ENCODE data around the gene C11orf42. TPM values are rescaled to one million over a fixed set of nuclear protein-coding genes. Genes with fewer than 3 reads are reported as not detected.
A peak's percentile ranks its signal among the peaks of the same experiment; 100 is the strongest.

Gene C11orf42
- total RNA-seq, 4 donors from 2014 or later, result not detected

GRCh38 chr11:6199174-6199810 is 6.1 kb upstream of the C11orf42 start, which contains the start of gene OR52W1:
Gene OR52W1 (plus strand): TSS chr11:6199224. CDS start chr11:6199224, 0 bp downstream.
- no peak for ATAC-seq
- intact Hi-C loops (cut with DNase I; ENCODE audit: low total_unique reads) (no loop called here), in situ Hi-C loops (cut with MboI; ENCODE audit: low sequenced_read_pairs in 4 of 4) (no loop called here)

GRCh38 chr11:6200975-6201374 is 4.4 kb upstream of the C11orf42 start:
- H3K4me1 ChIP-seq, result no peaks in the 10 kb centered on the region
- peak; percentile 63 to 82 for ATAC-seq
- no peaks in the 10 kb centered on the region for H3K27me3 ChIP-seq
- intact Hi-C loops (cut with DNase I; ENCODE audit: low total_unique reads) (no loop called here), in situ Hi-C loops (cut with MboI; ENCODE audit: low sequenced_read_pairs in 4 of 4) (no loop called here)
- no peak overlapping the region for H3K27ac ChIP-seq
- TF ChIP-seq POLR2A (IDR thresholded peaks at IDR 0.05), result no peak
- no peak overlapping the region for H3K4me3 ChIP-seq
- peak; percentile 34 to 47 for DNase-seq
- H3K36me3 ChIP-seq, result peaks cover 0 to 5% of the 10 kb centered on the region in 2 donors
- H3K9me3 ChIP-seq, result no peaks in the 10 kb centered on the region

More at GRCh38 chr11:6199174-6199810, 6.1 kb upstream of the C11orf42 start, which contains the start of gene OR52W1:
- DNase-seq, result no peak
- H3K9me3 ChIP-seq, result no peaks in the 10 kb centered on the region
- H3K4me1 ChIP-seq, result no peaks in the 10 kb centered on the region
- H3K27me3 ChIP-seq, result no peaks in the 10 kb centered on the region
- no peak within 1 kb of the TSS for H3K27ac ChIP-seq
- TF ChIP-seq CTCF (IDR thresholded peaks at IDR 0.05 in 4 of 5, conservative IDR thresholded peaks at IDR 0.05 in 1 of 5) (no peak), POLR2A (IDR thresholded peaks at IDR 0.05) (no peak)
- no peaks in the 10 kb centered on the region for H3K36me3 ChIP-seq
- H3K4me3 ChIP-seq, result no peak within 1 kb of the TSS

GRCh38 chr11:6201481-6201880 is 3.9 kb upstream of the C11orf42 start:
- Histone ChIP-seq H3K36me3 (peaks cover 0 to 5% of the 10 kb centered on the region in 2 donors), H3K27me3 (no peaks in the 10 kb centered on the region), H3K4me1 (no peaks in the 10 kb centered on the region), H3K27ac (no peak overlapping the region), H3K4me3 (no peak overlapping the region), H3K9me3 (no peaks in the 10 kb centered on the region)
- intact Hi-C loops (cut with DNase I; ENCODE audit: low total_unique reads) (no loop called here), in situ Hi-C loops (cut with MboI; ENCODE audit: low sequenced_read_pairs in 4 of 4) (no loop called here)
- ATAC-seq (no peak), DNase-seq (no peak)
- TF ChIP-seq CTCF (IDR thresholded peaks at IDR 0.05 in 4 of 5, conservative IDR thresholded peaks at IDR 0.05 in 1 of 5), result no peak
- no peak for TF ChIP-seq POLR2A (IDR thresholded peaks at IDR 0.05)

- H3K4me3 ChIP-seq, result no peak overlapping the region
- in situ Hi-C loops (cut with MboI; ENCODE audit: low sequenced_read_pairs in 4 of 4), result no loop called here
- H3K36me3 ChIP-seq, result peaks cover 0 to 5% of the 10 kb centered on the region in 2 donors
- H3K27ac ChIP-seq, result no peak overlapping the region
- H3K4me1 ChIP-seq, result no peaks in the 10 kb centered on the region
- no peak for TF ChIP-seq POLR2A (IDR thresholded peaks at IDR 0.05)
- no peak for TF ChIP-seq CTCF (IDR thresholded peaks at IDR 0.05 in 4 of 5, conservative IDR thresholded peaks at IDR 0.05 in 1 of 5)
- H3K9me3 ChIP-seq, result no peaks in the 10 kb centered on the region
- ATAC-seq, result no peak
- DNase-seq, result no peak
- intact Hi-C loops (cut with DNase I; ENCODE audit: low total_unique reads), result no loop called here
- H3K27me3 ChIP-seq, result no peaks in the 10 kb centered on the region
These were observed 3.3 kb upstream of the C11orf42 start for GRCh38 chr11:6202041-6202440.

GRCh38 chr11:6203327-6203726 is 2.0 kb upstream of the C11orf42 start:
- Histone ChIP-seq H3K4me1 (no peaks in the 10 kb centered on the region), H3K9me3 (no peaks in the 10 kb centered on the region), H3K36me3 (peaks cover 0 to 5% of the 10 kb centered on the region in 2 donors), H3K27me3 (no peaks in the 10 kb centered on the region), H3K4me3 (no peak overlapping the region), H3K27ac (no peak overlapping the region)
- in situ Hi-C loops (cut with MboI; ENCODE audit: low sequenced_read_pairs in 4 of 4) (no loop called here), intact Hi-C loops (cut with DNase I; ENCODE audit: low total_unique reads) (no loop called here)
- TF ChIP-seq CTCF (IDR thresholded peaks at IDR 0.05 in 4 of 5, conservative IDR thresholded peaks at IDR 0.05 in 1 of 5) (no peak), POLR2A (IDR thresholded peaks at IDR 0.05) (no peak)
- ATAC-seq (no peak), DNase-seq (no peak)
